ENCODE measurements around the gene OR2L5.

The OR2L5 gene

DNA sequence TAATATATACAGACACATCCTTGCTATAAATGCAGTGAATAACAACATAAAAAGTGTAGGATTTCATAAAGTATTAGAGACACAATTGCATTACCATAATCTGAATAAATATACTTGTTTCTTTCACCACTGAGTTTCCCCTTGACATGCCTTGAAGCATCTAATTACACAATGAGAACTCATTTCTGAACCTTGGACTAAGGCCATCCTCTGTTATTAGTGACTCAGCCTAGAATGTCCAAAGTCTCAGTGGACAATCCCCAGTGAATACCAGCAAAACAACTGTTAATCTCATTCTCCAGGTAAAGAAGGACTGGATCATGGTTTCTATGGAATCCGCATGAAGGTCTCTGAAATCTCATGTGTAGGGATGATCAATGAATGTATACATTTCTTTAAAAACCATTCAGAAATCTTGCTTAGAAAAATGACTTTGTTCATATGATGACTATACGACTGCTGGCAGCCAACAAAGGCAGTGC lies at the start of gene OR2L5:
Gene OR2L5 (plus strand): TSS at position 432 of the 482 bp plus-strand sequence. CDS start 8,288 bp downstream, outside the sequence.
- no peak for DNase-seq

- no peak for DNase-seq
Measured at GRCh38 chr1:247964933-247965332, 48.5 kb upstream of the OR2L5 start, which contains the start of gene OR2AK2. Gene OR2AK2, plus strand, starts transcription at chr1:247965233. Its CDS starts 144 bp downstream, at chr1:247965377.

DNA sequence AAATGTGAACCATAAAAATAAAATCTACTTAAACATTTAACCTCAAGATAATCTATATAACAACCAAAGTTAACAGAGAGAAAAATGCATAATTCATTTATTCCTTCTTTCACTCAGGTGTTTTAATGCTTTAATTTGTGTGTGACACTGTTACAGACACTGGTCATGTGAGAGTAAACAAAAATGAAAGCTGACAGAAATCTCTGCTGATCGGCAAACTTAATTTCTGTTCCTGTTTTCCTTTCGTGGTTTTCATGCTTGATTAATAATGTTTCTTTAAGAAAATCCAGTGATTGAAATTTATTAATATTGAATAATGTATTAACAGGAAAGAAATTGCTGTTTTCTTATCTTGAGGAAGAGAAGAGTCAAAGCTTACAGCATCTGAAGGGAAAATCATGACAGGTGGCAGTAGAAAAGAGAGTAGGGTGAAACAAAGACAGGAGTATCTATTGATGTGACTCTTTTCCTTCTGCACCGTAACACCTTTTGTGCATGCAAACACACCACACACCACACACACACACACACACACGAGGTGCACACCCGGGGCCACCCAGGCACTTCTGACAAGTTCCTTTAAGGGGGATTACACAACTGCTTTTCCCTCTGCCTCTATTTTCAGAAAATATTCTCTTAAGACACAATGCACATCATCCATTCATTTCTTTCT lies 46.8 kb upstream of the OR2L5 start:
- no peak for DNase-seq

DNA sequence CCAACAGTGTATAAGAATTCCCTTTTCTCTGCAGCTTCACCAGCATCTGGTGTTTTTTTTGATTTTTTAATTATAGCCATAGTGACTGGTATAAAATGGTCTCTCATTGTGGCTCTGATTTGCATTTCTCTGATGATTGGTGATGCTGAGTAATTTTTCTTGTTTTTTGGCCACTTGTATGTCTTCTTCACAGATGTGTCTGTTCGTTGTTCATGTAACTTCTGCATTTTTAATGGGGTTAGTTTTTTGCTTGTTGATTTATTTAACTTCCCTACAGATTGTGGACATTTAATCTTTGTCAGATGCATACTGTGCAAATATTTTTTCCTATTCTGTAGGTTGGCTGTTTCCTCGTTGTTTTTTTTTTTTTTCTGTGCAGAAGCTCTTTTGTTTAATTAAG lies 20.5 kb upstream of the OR2L5 start:
- DNase-seq = no peak

GRCh38 chr1:247998811-247999210 lies 14.6 kb upstream of the OR2L5 start:
- no peak for DNase-seq

- no peak for DNase-seq
Measured at GRCh38 chr1:248000169-248000568, 13.3 kb upstream of the OR2L5 start.

DNA sequence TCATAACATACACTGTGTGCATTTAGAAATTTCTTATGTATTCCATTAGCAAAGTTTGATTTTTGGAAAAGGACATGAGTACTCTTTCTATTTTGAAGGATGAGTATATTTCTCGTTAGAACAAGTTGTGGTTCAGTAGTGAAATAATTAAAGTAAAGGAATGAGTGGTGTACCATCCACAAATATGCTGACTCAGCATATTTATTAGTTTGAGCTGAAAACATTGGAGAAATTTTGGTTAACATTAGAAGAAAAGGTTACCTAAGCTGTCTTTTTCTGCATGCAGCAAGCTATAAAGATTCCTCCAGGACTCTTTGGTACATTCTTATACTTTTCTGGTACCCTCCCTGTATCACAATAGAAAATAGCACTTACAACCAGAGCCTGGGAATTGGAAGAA lies 5.7 kb upstream of the OR2L5 start:
- no peak for DNase-seq

GRCh38 chr1:248009681-248010080 lies 3.8 kb upstream of the OR2L5 start:
- DNase-seq = no peak

- DNase-seq = no peak
Measured at GRCh38 chr1:248015803-248016202, 2.3 kb downstream of the OR2L5 start.

DNA sequence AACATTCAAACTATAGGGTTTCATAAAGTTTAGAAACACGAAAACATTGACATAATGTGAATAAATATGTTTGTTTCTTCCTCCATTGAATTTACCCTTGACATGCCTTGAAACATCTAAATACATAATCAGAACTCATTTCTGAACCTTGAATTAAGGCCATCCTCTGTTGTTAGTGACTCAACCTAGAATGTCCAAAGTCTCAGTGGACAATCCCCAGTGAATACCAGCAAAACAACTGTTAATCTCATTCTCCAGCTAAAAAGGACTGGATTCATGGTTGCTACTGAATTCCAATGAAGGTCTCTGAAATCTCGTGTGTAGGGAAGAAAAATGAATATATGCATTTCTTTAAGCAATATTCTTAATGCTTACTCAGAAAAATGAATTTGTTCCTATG lies 16.3 kb downstream of the OR2L5 start, which contains the start of gene OR2L2:
Gene OR2L2 (plus strand): TSS at position 301 of the 400 bp plus-strand sequence. CDS start 8,198 bp downstream, outside the sequence.
- no peak for DNase-seq

DNA sequence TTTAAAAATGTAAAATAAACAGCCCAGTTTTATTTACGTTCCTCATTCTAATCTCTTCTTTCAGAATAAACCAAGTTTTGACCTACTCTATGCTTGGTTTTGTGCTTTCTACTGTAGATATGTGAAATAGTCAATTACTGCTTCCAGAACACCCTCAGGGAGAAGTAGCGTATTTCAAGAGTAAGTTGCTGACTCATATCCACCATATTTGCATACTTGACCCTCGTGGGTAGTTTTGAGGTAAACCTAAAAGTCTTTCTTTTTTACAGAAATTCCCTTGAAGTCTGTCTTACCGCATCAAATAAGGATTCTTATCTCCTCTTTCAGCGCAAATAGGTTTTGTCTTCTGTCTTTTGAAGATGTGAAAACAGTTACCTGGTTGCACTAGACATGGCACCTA lies 31.7 kb downstream of the OR2L5 start:
- no peak for DNase-seq

DNA sequence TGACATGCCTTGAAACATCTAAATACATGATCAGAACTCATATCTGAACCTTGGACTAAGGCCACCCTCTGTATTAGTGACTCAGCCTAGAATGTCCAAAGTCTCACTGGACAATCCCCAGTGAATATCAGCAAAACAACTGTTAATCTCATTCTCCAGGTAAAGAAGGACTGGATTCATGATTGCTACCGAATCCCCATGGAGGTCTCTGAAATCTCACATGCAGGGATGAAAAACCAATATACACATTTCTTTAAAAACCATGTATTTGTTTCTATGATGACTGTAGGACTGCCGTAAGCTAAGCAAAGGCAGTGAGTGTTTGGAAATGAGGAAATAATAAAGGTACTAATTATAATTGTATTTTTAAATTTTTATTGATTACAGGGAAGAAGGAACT lies 33.1 kb downstream of the OR2L5 start, which contains the start of gene OR2L3:
Gene OR2L3 (plus strand): TSS at position 301 of the 400 bp plus-strand sequence. CDS start 13,846 bp downstream, outside the sequence.
- no peak for DNase-seq

DNA sequence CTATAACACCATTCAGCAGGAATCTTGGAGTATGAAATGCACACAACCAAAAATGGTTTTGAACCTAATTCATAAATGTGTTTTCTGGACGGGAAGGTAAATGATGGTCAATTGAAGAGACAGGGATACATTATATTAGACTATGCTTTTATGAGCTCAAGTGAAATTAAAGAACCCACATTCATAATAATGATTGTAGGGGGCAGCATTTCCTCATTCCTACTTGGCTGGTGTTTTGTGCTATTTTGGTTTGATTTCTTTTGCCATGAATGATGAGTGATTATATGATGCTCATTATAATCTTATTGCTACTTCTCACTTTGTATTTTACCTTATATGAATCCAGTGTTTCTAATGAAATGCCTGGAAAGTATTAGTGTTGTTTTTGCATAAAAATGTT lies 33.5 kb downstream of the OR2L5 start:
- no peak for DNase-seq

- DNase-seq = no peak
Measured at GRCh38 chr1:248054671-248055070, 41.2 kb downstream of the OR2L5 start.

GRCh38 chr1:248055261-248055660 lies 41.8 kb downstream of the OR2L5 start:
- DNase-seq = no peak

DNA sequence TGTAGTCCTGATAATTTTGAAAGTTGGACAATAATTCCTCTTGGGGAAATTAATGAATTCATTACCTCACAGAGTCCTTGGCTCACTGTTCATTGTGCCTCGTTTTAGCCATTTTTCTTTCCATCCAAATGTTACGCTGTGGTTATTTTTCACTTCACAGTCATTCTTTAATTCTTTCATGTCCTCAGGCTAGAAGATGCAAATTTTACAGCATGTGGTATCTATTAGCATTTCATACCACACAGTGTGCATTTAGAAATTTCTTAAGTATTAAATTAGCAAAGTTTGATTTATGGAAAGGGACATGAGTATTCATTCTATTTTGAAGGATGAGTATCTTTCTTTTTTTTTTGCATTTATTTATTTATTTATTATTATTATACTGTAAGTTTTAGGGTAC lies 51.6 kb downstream of the OR2L5 start:
- DNase-seq = no peak

DNA sequence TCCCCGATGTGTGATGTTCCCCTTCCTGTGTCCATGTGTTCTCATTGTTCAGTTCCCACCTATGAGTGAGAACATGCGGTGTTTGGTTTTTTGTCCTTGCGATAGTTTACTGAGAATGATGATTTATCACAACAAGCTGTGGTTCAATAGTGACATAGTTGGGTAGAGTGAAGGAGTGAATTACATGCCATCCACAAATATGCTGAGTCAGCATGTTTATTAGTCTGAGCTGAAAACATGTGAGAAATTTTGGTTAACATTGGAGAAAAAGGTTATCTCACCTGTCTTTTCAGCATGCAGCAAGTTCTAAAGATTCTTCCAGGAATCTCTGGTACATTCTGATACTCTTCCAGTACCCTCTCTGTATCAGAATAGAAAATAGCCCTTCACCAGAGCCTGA lies 52.1 kb downstream of the OR2L5 start:
- no peak for DNase-seq

Measured in activated CD4-positive, alpha-beta T cell treated with anti-CD3 and anti-CD28 coated beads for 1 hour (primary cell).